ENCODE results near the gene EDEM3.
"Not testable (repeated sequence)": the region's sequence is repeated elsewhere in the genome, so short reads cannot be mapped to it uniquely, and the experiment has no call there.

EDEM3 gene

DNA sequence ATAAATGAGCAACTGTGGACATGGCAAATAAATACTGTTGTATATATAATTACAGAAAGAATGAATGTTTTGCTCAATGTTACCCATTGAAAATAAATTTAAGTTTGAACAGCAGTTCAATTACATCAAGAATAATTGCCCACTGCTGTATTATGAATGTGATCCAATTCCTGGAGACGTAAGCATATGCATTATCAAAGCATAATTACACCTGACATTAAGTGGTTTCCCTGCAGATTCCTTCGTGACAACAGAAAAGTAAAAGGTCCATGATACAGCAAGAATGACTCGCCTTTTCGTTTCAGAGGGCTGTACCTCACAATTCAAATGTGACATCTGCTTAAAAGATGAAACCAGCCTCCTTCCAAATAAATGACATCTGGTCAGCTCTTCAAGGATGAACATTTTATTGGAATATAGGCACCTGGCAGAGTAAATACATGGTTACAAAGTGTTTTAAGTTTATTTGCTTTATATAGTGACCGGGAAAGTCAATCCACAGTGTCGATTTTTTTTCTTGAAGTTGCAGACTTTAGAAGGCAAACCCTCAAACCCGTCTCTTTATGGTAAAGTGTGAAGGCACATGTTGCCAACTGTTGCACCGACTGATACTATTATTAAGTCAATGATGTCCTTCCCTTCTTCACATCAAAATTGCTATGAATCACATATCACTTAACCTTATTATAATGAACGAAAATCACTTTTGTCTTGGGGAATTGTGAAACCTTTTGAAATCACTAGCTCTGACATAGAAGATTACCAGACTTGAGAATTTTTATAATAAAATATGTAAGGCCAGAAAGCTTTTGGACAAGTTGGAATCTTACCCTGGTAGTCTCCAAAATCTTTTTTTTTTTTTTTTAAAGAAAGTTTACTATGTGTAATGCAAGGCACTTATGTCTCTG lies 36.2 kb upstream of the EDEM3 start:
- H3K4me1 ChIP-seq (ENCODE audit: control insufficient read depth, insufficient read depth, low read length, unreplicated experiment), result peaks cover 34% of the 10 kb centered on the region
- no peak overlapping the region for H3K4me3 ChIP-seq (ENCODE audit: low read depth, low read length)
- H3K36me3 ChIP-seq (ENCODE audit: insufficient read depth, low read length), result no peaks in the 10 kb centered on the region
- peak overlapping the region; percentile 97 for H3K27ac ChIP-seq (ENCODE audit: low read depth, low read length)
- no peaks in the 10 kb centered on the region for H3K79me2 ChIP-seq (ENCODE audit: control insufficient read depth, insufficient read depth, low read length, unreplicated experiment)
- no peaks in the 10 kb centered on the region for H3K27me3 ChIP-seq (ENCODE audit: insufficient read depth, low read length)
- peak overlapping the region; percentile 80 for H2AFZ ChIP-seq (ENCODE audit: low read length, unreplicated experiment)

DNA sequence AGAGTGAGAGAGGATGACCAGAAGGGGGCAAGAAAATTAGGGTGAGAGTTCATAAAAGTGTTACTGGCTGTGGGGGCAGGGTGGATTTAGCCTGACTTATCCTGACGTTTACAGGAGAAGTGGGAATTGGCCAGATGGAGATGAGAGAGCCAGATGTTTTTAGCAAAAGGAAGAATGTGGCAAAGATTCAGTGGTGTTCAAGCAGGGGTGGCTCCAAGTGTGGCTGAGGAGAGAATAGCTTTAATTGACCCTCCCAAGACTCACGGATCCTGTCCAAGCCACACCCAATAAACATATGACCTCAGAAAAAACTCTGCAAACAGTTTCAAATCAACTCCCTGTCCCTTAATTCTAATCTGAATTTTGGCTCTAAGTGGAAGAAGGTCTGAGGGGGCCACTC lies 35.2 kb upstream of the EDEM3 start:
- H3K27me3 ChIP-seq (ENCODE audit: insufficient read depth, low read length), result no peaks in the 10 kb centered on the region
- no peaks in the 10 kb centered on the region for H3K36me3 ChIP-seq (ENCODE audit: insufficient read depth, low read length)
- H3K79me2 ChIP-seq (ENCODE audit: control insufficient read depth, insufficient read depth, low read length, unreplicated experiment), result no peaks in the 10 kb centered on the region
- no peak overlapping the region for H3K4me3 ChIP-seq (ENCODE audit: low read depth, low read length)
- H3K27ac ChIP-seq (ENCODE audit: low read depth, low read length), result no peak overlapping the region
- H3K4me1 ChIP-seq (ENCODE audit: control insufficient read depth, insufficient read depth, low read length, unreplicated experiment), result peaks cover 34% of the 10 kb centered on the region
- H2AFZ ChIP-seq (ENCODE audit: low read length, unreplicated experiment), result no peak overlapping the region

DNA sequence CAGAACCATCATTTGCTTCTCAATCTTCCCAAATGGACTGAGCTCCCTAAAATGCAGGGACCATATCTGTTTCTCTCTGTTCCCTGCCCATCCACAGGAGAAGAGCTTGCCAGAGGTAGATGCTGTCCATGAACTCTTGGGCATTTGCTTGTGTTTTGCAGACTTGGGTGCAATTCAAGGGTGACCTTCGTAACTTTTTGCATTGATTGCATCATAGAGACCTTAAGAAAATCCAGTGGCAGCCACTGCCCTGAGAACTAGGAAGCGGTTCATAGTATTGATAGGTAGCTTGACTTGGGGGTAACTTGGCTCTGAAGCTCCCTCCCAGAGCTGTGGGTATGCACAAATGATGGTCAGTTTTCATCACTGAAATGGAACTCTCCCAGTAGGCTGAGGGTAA lies 34.3 kb upstream of the EDEM3 start:
- Histone ChIP-seq H3K4me1 (ENCODE audit: control insufficient read depth, insufficient read depth, low read length, unreplicated experiment) (peaks cover 34% of the 10 kb centered on the region), H3K79me2 (ENCODE audit: control insufficient read depth, insufficient read depth, low read length, unreplicated experiment) (no peaks in the 10 kb centered on the region), H2AFZ (ENCODE audit: low read length, unreplicated experiment) (no peak overlapping the region), H3K36me3 (ENCODE audit: insufficient read depth, low read length) (no peaks in the 10 kb centered on the region), H3K27me3 (ENCODE audit: insufficient read depth, low read length) (no peaks in the 10 kb centered on the region), H3K27ac (ENCODE audit: low read depth, low read length) (no peak overlapping the region), H3K4me3 (ENCODE audit: low read depth, low read length) (no peak overlapping the region)

DNA sequence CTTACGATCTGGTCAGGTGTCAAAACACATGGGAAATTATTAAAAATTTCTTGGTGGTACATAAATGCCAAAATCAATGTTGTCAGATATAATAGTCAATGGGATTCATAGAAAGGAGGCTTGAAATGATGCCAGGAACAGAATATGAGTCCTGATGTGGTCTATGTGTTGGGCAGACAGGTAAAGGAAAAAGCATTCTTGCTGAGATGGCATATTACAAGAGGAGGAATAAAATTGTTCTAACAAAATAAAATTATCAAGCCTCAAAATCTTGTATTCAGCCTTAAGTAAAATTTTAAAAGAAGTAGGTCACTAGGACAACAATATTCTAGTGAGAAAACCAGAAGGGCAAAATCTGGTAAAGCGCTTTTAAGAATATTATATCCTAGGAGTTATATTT lies 30.9 kb upstream of the EDEM3 start:
- H3K27me3 ChIP-seq (ENCODE audit: insufficient read depth, low read length), result no peaks in the 10 kb centered on the region

DNA sequence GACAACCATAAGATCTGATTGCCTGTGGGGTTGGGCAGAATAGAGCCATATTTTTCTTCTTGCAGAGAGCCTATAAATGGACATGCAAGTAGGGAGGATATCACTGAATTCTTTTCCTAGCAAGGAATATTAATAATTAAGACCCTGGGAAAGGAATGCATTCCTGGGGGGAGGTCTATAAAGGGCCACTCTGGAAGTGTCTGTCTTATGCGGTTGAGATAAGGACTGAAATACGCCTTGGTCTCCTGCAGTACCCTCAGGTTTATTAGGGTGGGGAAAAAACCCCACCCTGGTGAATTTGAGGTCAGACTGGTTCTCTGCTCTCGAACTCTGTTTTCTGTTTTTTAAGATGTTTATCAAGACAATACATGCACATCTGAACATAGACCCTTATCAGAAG lies 29.1 kb upstream of the EDEM3 start:
- H3K27ac ChIP-seq (ENCODE audit: low read depth, low read length); H3K36me3 ChIP-seq (ENCODE audit: insufficient read depth, low read length); H3K27me3 ChIP-seq (ENCODE audit: insufficient read depth, low read length); H3K79me2 ChIP-seq (ENCODE audit: control insufficient read depth, insufficient read depth, low read length, unreplicated experiment); H3K4me3 ChIP-seq (ENCODE audit: low read depth, low read length); H3K4me1 ChIP-seq (ENCODE audit: control insufficient read depth, insufficient read depth, low read length, unreplicated experiment); H2AFZ ChIP-seq (ENCODE audit: low read length, unreplicated experiment): not testable (repeated sequence)

More for the DNA sequence above, 30.9 kb upstream of the EDEM3 start:
- Histone ChIP-seq H3K4me3 (ENCODE audit: low read depth, low read length) (no peak overlapping the region), H2AFZ (ENCODE audit: low read length, unreplicated experiment) (no peak overlapping the region), H3K79me2 (ENCODE audit: control insufficient read depth, insufficient read depth, low read length, unreplicated experiment) (no peaks in the 10 kb centered on the region), H3K4me1 (ENCODE audit: control insufficient read depth, insufficient read depth, low read length, unreplicated experiment) (peaks cover 4% of the 10 kb centered on the region), H3K36me3 (ENCODE audit: insufficient read depth, low read length) (no peaks in the 10 kb centered on the region), H3K27ac (ENCODE audit: low read depth, low read length) (no peak overlapping the region)

DNA sequence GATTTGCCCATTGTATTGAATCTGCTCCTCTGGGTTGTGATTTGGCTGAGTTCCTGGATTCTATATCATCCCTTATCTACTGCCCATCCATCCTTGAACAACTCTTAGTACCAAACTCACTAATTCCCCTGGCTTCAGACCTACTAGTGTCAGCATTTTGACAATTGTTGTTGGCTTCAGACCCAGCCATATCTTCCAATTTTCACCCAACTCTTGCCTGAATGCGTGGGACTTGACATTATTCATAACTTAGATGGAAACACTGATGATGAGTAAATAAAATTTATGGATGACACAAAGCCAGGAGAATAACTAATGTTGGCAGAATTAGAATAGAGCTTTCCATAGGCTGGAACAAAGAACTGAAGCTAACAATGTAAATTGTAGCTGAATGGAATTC lies 27.3 kb upstream of the EDEM3 start:
- H3K79me2 ChIP-seq (ENCODE audit: control insufficient read depth, insufficient read depth, low read length, unreplicated experiment), result no peaks in the 10 kb centered on the region
- no peaks in the 10 kb centered on the region for H3K4me1 ChIP-seq (ENCODE audit: control insufficient read depth, insufficient read depth, low read length, unreplicated experiment)
- H3K27ac ChIP-seq (ENCODE audit: low read depth, low read length), result no peak overlapping the region
- no peak overlapping the region for H2AFZ ChIP-seq (ENCODE audit: low read length, unreplicated experiment)
- no peak overlapping the region for H3K4me3 ChIP-seq (ENCODE audit: low read depth, low read length)
- no peaks in the 10 kb centered on the region for H3K27me3 ChIP-seq (ENCODE audit: insufficient read depth, low read length)
- H3K36me3 ChIP-seq (ENCODE audit: insufficient read depth, low read length), result no peaks in the 10 kb centered on the region

DNA sequence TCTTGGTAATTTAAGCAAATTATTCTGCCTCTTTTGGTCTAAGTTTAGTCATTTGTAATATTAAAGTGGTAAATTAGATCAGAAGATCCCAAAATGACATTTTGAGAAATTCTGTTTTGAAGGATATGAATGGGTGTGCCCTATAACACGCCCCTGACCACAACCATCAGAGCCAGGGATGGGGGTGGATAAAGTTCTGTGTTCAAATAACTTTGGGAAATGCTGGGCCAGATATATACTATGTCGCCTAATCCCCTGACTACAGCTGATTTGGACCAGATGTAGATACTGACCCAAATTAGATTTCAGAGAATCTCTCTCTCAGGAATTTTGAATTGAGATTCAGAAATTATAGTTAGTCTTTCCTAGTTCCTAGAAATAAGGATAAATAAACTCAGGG lies 21.2 kb upstream of the EDEM3 start:
- no peak overlapping the region for H3K27ac ChIP-seq (ENCODE audit: low read depth, low read length)
- H3K4me1 ChIP-seq (ENCODE audit: control insufficient read depth, insufficient read depth, low read length, unreplicated experiment), result no peaks in the 10 kb centered on the region
- no peaks in the 10 kb centered on the region for H3K36me3 ChIP-seq (ENCODE audit: insufficient read depth, low read length)
- no peaks in the 10 kb centered on the region for H3K27me3 ChIP-seq (ENCODE audit: insufficient read depth, low read length)
- no peak overlapping the region for H3K4me3 ChIP-seq (ENCODE audit: low read depth, low read length)
- H3K79me2 ChIP-seq (ENCODE audit: control insufficient read depth, insufficient read depth, low read length, unreplicated experiment), result no peaks in the 10 kb centered on the region
- H2AFZ ChIP-seq (ENCODE audit: low read length, unreplicated experiment), result no peak overlapping the region

DNA sequence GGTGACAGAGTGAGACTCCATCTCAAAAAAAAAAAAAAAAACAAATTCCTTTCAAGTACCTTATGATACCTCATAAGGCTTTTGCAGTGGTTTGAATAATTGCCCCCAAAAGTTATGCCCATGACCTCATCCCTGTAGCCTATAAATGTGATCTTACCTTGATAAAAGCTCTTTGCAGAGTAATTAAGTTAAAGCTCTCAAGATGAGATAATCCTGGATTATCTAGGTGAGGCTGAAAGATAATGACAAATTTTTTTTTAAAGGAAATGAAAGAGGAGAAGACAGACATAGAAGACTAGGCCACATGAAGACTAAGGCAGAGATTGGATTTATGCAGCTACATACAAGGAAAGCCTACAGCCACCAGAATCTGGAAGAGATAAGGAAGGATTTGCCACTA lies 20.7 kb upstream of the EDEM3 start:
- no peak overlapping the region for H2AFZ ChIP-seq (ENCODE audit: low read length, unreplicated experiment)
- no peaks in the 10 kb centered on the region for H3K4me1 ChIP-seq (ENCODE audit: control insufficient read depth, insufficient read depth, low read length, unreplicated experiment)
- no peak overlapping the region for H3K27ac ChIP-seq (ENCODE audit: low read depth, low read length)
- H3K36me3 ChIP-seq (ENCODE audit: insufficient read depth, low read length), result no peaks in the 10 kb centered on the region
- H3K4me3 ChIP-seq (ENCODE audit: low read depth, low read length), result no peak overlapping the region
- H3K27me3 ChIP-seq (ENCODE audit: insufficient read depth, low read length), result no peaks in the 10 kb centered on the region
- H3K79me2 ChIP-seq (ENCODE audit: control insufficient read depth, insufficient read depth, low read length, unreplicated experiment), result no peaks in the 10 kb centered on the region

DNA sequence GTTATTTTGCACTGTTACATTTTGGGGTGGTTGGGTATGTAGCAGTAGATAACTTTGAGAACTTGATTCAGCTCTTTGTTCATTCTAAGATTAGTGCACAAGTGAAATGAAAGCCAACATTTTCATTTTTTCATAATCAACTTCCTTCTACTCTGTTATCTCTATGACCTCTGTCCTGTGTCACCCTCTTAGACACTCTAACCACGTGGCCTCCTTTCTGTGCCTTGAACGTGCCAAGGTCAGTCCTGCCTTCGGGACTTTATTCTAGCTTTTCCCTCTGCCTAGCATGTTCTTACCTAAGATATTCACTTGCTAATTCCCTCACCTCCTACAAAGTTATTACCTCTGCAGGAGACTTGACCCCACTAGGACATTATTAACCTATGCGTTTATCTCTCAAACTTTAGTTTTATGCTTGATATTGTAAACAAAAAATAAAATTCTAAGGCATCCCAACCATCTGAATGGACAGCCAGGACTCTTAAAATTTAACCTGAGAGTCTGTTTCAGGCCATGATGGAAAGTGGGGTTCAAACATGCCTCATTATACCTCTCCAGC lies 19.2 kb upstream of the EDEM3 start:
- H3K27ac ChIP-seq (ENCODE audit: low read depth, low read length), result no peak overlapping the region

DNA sequence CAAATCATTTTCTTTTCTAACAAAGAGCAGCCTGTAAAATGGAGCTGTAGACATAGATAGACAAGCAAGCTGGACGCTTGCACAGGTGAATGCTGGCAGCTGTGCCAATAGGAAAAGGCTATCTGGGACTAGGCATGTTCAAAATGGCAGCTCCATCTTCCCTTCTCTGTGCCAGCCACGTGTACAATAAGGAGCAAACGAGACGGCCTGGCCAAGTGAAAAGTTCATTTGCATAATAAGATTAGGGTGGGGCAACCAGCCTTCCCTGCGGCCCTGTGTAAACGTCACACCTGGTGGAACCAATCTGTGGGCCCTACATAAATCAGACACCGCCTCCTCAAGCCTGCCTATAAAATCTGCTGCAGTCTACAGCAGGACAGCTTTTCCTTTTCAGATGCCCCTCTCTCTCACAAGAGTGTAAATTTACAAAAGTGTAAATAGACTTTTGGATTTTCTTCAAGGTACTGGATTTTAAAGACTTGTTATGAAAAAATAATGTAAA lies 16.6 kb upstream of the EDEM3 start:
- Histone ChIP-seq H3K4me1 (ENCODE audit: control insufficient read depth, insufficient read depth, low read length, unreplicated experiment) (no peaks in the 10 kb centered on the region), H3K27ac (ENCODE audit: low read depth, low read length) (no peak overlapping the region), H2AFZ (ENCODE audit: low read length, unreplicated experiment) (no peak overlapping the region), H3K27me3 (ENCODE audit: insufficient read depth, low read length) (no peaks in the 10 kb centered on the region), H3K4me3 (ENCODE audit: low read depth, low read length) (no peak overlapping the region), H3K79me2 (ENCODE audit: control insufficient read depth, insufficient read depth, low read length, unreplicated experiment) (no peaks in the 10 kb centered on the region), H3K36me3 (ENCODE audit: insufficient read depth, low read length) (no peaks in the 10 kb centered on the region)

More for the DNA sequence above, 19.2 kb upstream of the EDEM3 start:
- H3K4me1 ChIP-seq (ENCODE audit: control insufficient read depth, insufficient read depth, low read length, unreplicated experiment), result no peaks in the 10 kb centered on the region
- no peaks in the 10 kb centered on the region for H3K27me3 ChIP-seq (ENCODE audit: insufficient read depth, low read length)
- H2AFZ ChIP-seq (ENCODE audit: low read length, unreplicated experiment), result no peak overlapping the region
- no peaks in the 10 kb centered on the region for H3K79me2 ChIP-seq (ENCODE audit: control insufficient read depth, insufficient read depth, low read length, unreplicated experiment)
- no peak overlapping the region for H3K4me3 ChIP-seq (ENCODE audit: low read depth, low read length)
- H3K36me3 ChIP-seq (ENCODE audit: insufficient read depth, low read length), result no peaks in the 10 kb centered on the region

Measured in ACC112 (cell line).